H9 (cell line): Measurements from ENCODE around the gene WASF3. TPM values are rescaled to one million over a fixed set of nuclear protein-coding genes. Genes with fewer than 3 reads are reported as not detected.

Source experiments
- DNase-seq: peaks from one replicate; pipeline ENCODE4 v3.0.0-alpha.2; 2017
- H2AFZ ChIP-seq: one replicate; pipeline ENCODE4 v1.6.1; 2013; ENCODE audit warnings: mild to moderate bottlenecking, low read length, control low read depth, moderate library complexity
- H2AK5ac ChIP-seq: 2 replicates; pipeline ENCODE4 v1.6.1; 2013; ENCODE audit warnings: low read length, control low read depth, mixed read lengths; ENCODE audit not compliant: insufficient read length
- H2BK120ac ChIP-seq: one replicate; pipeline ENCODE4 v1.6.1; 2013; ENCODE audit warnings: low read depth, mild to moderate bottlenecking, low read length, control low read depth, inconsistent platforms; ENCODE audit not compliant: poor library complexity, severe bottlenecking
- H2BK12ac ChIP-seq: 2 replicates; pipeline ENCODE4 v1.6.1; 2013; ENCODE audit warnings: low read length, control low read depth, mixed read lengths, low read depth; ENCODE audit not compliant: insufficient read length
- H2BK15ac ChIP-seq: 2 replicates; pipeline ENCODE4 v1.6.1; 2013; ENCODE audit warnings: low read depth, low read length, control low read depth
- H2BK20ac ChIP-seq: one replicate; pipeline ENCODE4 v1.6.1; 2013; ENCODE audit warnings: low read depth, mild to moderate bottlenecking, low read length, control low read depth, inconsistent platforms; ENCODE audit not compliant: poor library complexity, severe bottlenecking
- H2BK5ac ChIP-seq: 2 replicates; pipeline ENCODE4 v1.6.1; 2013; ENCODE audit warnings: low read length, control low read depth, mixed read lengths; ENCODE audit not compliant: insufficient read length
- H3K14ac ChIP-seq: 2 replicates; pipeline ENCODE4 v1.6.1; 2013; ENCODE audit warnings: low read length, control low read depth; ENCODE audit not compliant: insufficient read depth
- H3K18ac ChIP-seq: 2 replicates; pipeline ENCODE4 v1.6.1; 2013; ENCODE audit warnings: low read depth, mild to moderate bottlenecking, mixed read lengths, low read length, control low read depth; ENCODE audit not compliant: insufficient read length
- H3K23ac ChIP-seq: 2 replicates; pipeline ENCODE4 v1.6.1; 2013; ENCODE audit warnings: low read length, control low read depth, mixed read lengths, low read depth; ENCODE audit not compliant: insufficient read length
- H3K23me2 ChIP-seq: 2 replicates; pipeline ENCODE4 v1.6.1; 2013; ENCODE audit warnings: low read depth, mild to moderate bottlenecking, mixed read lengths, low read length, control low read depth; ENCODE audit not compliant: insufficient read length, poor library complexity, severe bottlenecking
- H3K27ac ChIP-seq: 2 replicates; pipeline ENCODE4 v1.5.1; 2013; ENCODE audit warnings: low read length, control low read depth, mixed read lengths, low read depth; ENCODE audit not compliant: insufficient read length
- H3K27me3 ChIP-seq: 2 replicates; pipeline ENCODE4 v1.6.1; 2013; ENCODE audit warnings: low read length, control low read depth, inconsistent platforms; ENCODE audit not compliant: insufficient read depth
- H3K4ac ChIP-seq: 2 replicates; pipeline ENCODE4 v1.6.1; 2013; ENCODE audit warnings: low read depth, mild to moderate bottlenecking, control low read depth, inconsistent platforms, low read length, moderate library complexity
- H3K4me1 ChIP-seq: 2 replicates; pipeline ENCODE4 v1.6.1; 2013; ENCODE audit warnings: low read length, control low read depth, inconsistent platforms; ENCODE audit not compliant: insufficient read depth
- H3K4me2 ChIP-seq: 2 replicates; pipeline ENCODE4 v1.6.1; 2013; ENCODE audit warnings: low read length, control low read depth, mixed read lengths; ENCODE audit not compliant: insufficient read length, insufficient read depth
- H3K56ac ChIP-seq: 2 replicates; pipeline ENCODE4 v1.6.1; 2013; ENCODE audit warnings: low read depth, mild to moderate bottlenecking, mixed read lengths, low read length, control low read depth; ENCODE audit not compliant: insufficient read length
- H3K79me1 ChIP-seq: 2 replicates; pipeline ENCODE4 v1.6.1; 2013; ENCODE audit warnings: low read depth, mild to moderate bottlenecking, moderate library complexity, low read length, control low read depth, inconsistent platforms; ENCODE audit not compliant: insufficient read depth, poor library complexity, severe bottlenecking
- H3K79me2 ChIP-seq: 2 replicates; pipeline ENCODE4 v1.6.1; 2013; ENCODE audit warnings: low read length, control low read depth, inconsistent platforms; ENCODE audit not compliant: insufficient read depth
- H3K9ac ChIP-seq: 2 replicates; pipeline ENCODE4 v1.6.1; 2013; ENCODE audit warnings: low read length, control low read depth, mixed read lengths; ENCODE audit not compliant: insufficient read length; ENCODE audit errors: extremely low read depth
- H3K9me3 ChIP-seq: one replicate; pipeline ENCODE4 v1.6.1; 2013; ENCODE audit warnings: low read depth, low read length, inconsistent platforms; ENCODE audit not compliant: control insufficient read depth
- H3T11ph ChIP-seq: one replicate; pipeline ENCODE4 v1.6.1; 2013; ENCODE audit warnings: mild to moderate bottlenecking, low read length, control low read depth, inconsistent platforms
- H4K20me1 ChIP-seq: one replicate; pipeline ENCODE4 v1.6.1; 2013; ENCODE audit not compliant: control insufficient read depth, insufficient read length, insufficient read depth
- H4K5ac ChIP-seq: 2 replicates; pipeline ENCODE4 v1.6.1; 2013; ENCODE audit warnings: low read depth, mild to moderate bottlenecking, mixed read lengths, low read length, control low read depth; ENCODE audit not compliant: insufficient read length
- H4K8ac ChIP-seq: replicated peaks from 2 replicates; pipeline ENCODE4 v1.6.1; 2013; ENCODE audit warnings: low read length, control low read depth, mixed read lengths, low read depth; ENCODE audit not compliant: insufficient read length
- H4K91ac ChIP-seq: 2 replicates; pipeline ENCODE4 v1.6.1; 2013; ENCODE audit warnings: low read depth, mild to moderate bottlenecking, moderate library complexity, mixed read lengths, low read length, control low read depth; ENCODE audit not compliant: insufficient read length
- H3K27ac Mint-ChIP-seq, 3 experiments: 2 replicates in 2 of 3; 3 replicates in 1 of 3; pipeline ENCODE4 v1.8.0; 2020 to 2021; ENCODE audit warnings: mixed read lengths in 3 of 3, mild to moderate bottlenecking in 1 of 3, moderate library complexity in 1 of 3
- H3K27me3 Mint-ChIP-seq: 2 replicates; pipeline ENCODE4 v1.8.0; 2021; ENCODE audit warnings: low read depth, mild to moderate bottlenecking, moderate library complexity, mixed read lengths
- H3K36me3 Mint-ChIP-seq, 3 experiments: 2 replicates in 2 of 3; 3 replicates in 1 of 3; pipeline ENCODE4 v1.8.0; 2020 to 2021; ENCODE audit warnings: low read depth in 3 of 3, mixed read lengths in 3 of 3; ENCODE audit not compliant: insufficient read depth in 1 of 3
- H3K4me1 Mint-ChIP-seq, 2 experiments: 2 replicates each; pipeline ENCODE4 v1.8.0; 2020; ENCODE audit warnings: mixed read lengths in 2 of 2
- H3K4me3 Mint-ChIP-seq, 2 experiments: 2 replicates in 1 of 2; 3 replicates in 1 of 2; pipeline ENCODE4 v1.8.0; 2020 to 2021; ENCODE audit warnings: mild to moderate bottlenecking in 2 of 2, mixed read lengths in 2 of 2, moderate library complexity in 1 of 2
- H3K9me3 Mint-ChIP-seq, 2 experiments: 2 replicates in 1 of 2; 3 replicates in 1 of 2; pipeline ENCODE4 v1.8.0; 2020; ENCODE audit warnings: mild to moderate bottlenecking in 2 of 2, mixed read lengths in 2 of 2, moderate library complexity in 1 of 2
- CTCF ChIP-seq: fragments of 200-600 bp; sonication (generic); conservative IDR thresholded peaks from 3 replicates; pipeline ENCODE4 v1.8.0; 2021; ENCODE audit warnings: antibody characterized with exemption, mild to moderate bottlenecking
- WGBS: extraction: QIAGEN DNeasy Blood & Tissue Kit; methylation state at CpG from one replicate; pipeline ENCODE4 v1.1.7; 2013; ENCODE audit warnings: missing lambda C conversion rate, low lambda C conversion rate, mixed read lengths; ENCODE audit not compliant: insufficient read length; ENCODE audit errors: extremely low coverage; 5-methylcytosine and 5-hydroxymethylcytosine counted together
- total RNA-seq: library from RNA; stranded (reverse); gene quantifications from 2 replicates; pipeline ENCODE4 v1.2.1, GENCODE V29; 2021

The WASF3 gene
- total RNA-seq, 1 experiment from 2014 or later = 22.2 TPM

DNA sequence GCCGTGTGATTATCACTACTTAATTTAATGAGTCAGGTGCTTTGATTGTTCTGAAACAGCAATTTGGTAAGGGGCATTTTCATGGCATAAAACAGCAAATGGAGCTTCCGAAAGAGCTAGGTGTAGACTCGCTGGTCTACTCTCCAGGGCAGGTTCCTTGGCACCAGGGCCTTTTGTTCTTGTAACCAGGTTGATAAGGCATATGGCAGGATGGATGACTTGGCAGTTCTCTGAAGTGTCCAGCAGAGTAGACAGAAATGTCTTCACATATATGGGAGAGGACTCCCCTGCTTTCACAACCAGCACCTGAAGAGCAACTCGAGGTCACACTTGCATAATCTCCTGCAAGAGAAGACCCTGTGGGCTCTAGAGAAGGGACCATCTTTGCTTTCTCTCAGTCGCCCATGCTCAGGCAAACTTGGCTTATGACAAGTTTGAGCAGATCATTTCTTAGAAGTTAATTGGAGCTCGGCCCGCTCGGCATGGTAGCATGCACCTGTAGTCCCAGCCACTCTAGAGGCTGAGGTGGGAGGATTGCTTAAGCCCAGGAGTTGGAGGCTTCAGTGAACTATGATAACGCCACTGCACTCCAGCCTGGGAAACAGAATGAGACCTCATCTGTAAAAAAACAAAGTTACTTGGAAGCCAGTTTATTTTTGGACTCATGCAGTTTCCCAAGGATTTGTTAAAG, 23.3 kb upstream of the WASF3 start:
- Histone ChIP-seq H2AFZ (no peak overlapping the region), H3K27ac (no peak overlapping the region), H3K79me2 (no peaks in the 10 kb centered on the region), H4K8ac (no peak overlapping the region), H3K56ac (no peak overlapping the region), H3K4me1 (no peaks in the 10 kb centered on the region), H2BK12ac (no peak overlapping the region), H4K5ac (no peak overlapping the region), H3K4ac (no peak overlapping the region), H2BK120ac (no peak overlapping the region), H3K18ac (no peak overlapping the region), H3K4me2 (no peak overlapping the region), H2BK15ac (no peak overlapping the region), H4K91ac (no peak overlapping the region), H2BK5ac (no peak overlapping the region), H3K9me3 (no peaks in the 10 kb centered on the region), H2BK20ac (no peak overlapping the region), H3K14ac (no peak overlapping the region), H3K9ac (no peak overlapping the region), H3K27me3 (no peaks in the 10 kb centered on the region), H3T11ph (no peak overlapping the region), H3K23me2 (no peaks in the 10 kb centered on the region), H3K79me1 (no peaks in the 10 kb centered on the region), H3K23ac (no peak overlapping the region), H2AK5ac (no peak overlapping the region), H4K20me1 (no peaks in the 10 kb centered on the region)
- no peak for TF ChIP-seq CTCF
- Mint-ChIP-seq H3K4me1 (peaks cover 5 to 12% of the 10 kb centered on the region in 2 experiments; a peak in 3 of 4 replicates), H3K27ac (no peak overlapping the region), H3K9me3 (no peaks in the 10 kb centered on the region; a peak in 2 of 5 replicates), H3K27me3 (peaks cover 5% of the 10 kb centered on the region), H3K36me3 (no peaks in the 10 kb centered on the region), H3K4me3 (no peak overlapping the region)
- no peak for DNase-seq
- WGBS = no CpG with 5 or more reads among the region's 9 CpGs
